ENCODE data around the gene ATE1.
A peak's percentile ranks its signal among the peaks of the same experiment; 100 is the strongest.
"Not testable (repeated sequence)": the region's sequence is repeated elsewhere in the genome, so short reads cannot be mapped to it uniquely, and the experiment has no call there.

The ATE1 gene

DNA sequence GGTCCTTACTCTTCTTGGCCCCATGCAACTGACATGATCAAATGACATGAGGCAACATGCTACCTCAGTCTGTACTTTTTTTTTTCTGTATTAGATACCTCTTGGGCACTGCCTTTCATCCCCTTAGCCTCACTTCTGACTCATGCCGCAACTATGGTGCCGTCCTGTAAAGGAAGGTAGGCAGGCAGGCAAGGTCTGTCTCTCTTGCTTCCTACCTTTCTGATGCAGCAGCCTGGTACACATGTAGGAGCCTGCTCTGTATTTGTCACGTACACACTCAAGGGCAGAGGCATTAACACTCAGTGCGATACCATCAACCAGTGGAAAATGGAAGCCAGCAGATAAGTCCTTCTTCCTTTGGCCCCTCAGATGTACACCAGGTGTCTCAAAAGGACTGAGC lies 146.7 kb downstream of the ATE1 start:
- DNase-seq, result no peak

DNA sequence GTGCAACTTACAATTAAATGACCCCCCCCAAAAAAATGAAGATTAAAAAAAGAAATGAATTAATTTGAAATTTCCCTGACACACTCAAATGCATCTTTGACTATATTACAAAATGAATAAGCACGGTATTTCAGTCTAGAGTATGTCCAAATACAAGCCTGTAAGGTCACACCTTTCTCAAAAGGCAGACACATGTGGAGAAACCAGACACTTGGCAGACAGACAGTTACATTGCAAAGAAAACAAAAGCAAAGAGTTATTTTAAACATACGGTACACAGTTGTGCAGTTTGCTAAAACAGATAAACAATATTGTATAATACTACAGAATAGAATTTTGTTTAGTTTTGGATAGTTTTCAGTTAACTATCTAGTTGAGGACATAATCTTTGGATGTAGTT lies 153.0 kb downstream of the ATE1 start:
- DNase-seq, result no peak

DNA sequence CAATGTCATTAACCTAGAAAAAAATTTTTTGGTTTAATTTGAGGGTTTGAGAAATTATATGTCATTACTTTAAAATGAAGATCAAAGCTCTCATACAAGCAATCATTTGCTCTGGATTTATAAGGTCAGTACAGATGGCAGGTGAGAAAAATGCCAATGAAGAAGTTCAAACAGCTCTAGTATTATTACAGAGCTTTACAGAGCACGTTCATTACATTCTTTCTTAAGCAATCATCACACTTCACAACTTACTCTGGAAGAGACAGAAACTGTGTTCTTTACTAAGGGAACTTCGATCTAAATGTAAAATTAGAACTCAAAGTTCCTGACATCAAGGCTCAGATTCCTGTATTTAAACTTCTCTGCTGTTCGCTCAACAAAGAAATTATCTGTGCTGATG lies 153.4 kb downstream of the ATE1 start:
- DNase-seq, result no peak

DNA sequence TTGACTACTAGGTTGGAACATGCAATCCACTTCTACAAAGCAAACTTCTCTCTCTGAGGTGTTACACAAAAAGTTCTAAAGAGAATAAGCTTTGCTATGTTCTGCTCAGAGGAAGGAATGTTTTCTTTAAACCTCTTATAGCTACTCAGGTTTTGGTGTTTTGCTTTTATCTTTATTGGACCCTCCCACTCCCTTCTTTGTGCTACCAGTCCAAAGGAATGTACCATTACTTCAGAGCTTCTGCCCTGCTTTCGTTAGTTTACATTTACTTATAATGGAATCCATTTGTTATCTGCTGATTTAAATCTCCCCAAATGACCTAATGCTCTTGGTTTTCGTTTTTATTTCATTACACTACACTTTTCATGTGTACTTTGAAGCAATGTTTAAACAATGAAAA lies 154.9 kb downstream of the ATE1 start:
- no peak for DNase-seq

DNA sequence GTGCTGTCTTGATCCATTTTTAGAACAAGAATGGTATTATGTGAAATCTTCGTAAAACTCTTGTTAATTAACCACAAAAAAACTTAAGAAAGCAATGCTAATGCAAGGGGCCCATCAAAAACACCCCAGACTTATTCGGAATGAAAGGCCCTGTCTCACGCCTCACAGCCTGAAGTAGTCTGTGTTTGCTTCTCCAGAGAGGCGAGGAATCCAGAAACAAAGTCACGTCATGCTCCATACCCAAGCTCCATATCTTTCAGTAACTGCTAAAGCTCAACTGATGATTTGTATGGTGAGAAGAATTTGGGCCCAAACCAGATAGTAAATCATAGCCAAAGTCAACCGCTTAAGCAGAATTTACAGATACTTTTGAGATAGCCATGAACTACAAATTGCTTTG lies 155.4 kb downstream of the ATE1 start:
- no peak for DNase-seq

DNA sequence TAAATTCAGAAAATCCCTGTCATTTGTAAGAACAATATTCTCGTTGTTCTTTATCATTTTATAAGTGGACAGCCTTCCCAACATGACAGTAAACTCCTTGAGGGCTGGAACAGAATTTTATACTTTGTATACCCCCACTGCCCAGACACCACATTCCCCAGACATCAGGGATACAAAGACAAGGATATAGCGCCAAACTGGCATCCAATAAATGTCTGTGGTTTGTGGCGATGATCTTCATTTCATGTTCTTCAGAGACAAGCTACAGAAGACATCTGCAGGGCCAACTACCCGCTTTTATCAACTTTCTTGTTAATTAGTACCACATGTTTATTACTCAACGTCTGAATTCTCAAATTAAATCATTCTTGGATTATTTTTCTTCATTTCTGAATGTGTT lies 155.9 kb downstream of the ATE1 start:
- DNase-seq, result no peak

DNA sequence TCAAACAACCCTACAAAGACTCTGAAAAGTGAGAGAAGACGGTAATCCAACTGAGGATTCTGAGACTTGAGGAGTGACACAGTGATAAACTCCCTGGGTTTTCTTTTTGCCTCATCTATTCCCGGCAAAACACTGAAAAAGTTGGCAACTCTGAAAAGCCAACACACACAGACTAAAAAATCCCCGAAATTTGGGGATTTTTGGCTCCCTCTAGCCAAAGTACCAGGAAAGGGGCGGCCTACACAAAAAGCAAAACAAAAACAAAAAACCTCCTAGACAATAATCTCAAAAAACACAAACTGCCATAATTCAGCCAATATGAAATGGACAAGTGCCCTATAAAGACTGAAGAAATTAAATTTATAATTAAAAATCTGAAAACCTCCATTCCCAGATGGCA lies 161.4 kb downstream of the ATE1 start:
- DNase-seq, result no peak

DNA sequence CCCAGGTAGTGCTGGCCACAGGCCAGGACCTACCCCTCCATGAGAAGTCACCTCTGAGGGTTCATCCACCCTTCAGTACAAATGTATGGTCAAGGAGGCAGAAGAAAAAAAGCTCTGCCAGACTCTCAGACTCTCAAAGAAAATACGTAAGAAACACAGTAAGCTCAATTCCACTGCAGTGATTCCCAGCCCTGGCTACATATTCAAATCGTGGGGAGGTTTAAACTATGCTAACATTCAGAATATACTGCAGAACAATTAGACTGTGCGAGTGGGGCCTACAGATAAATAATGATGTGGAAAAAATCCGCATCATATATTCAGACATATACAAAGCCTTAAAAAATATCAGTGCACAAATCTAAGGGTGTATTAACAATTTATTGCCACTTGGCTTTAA lies 162.6 kb downstream of the ATE1 start:
- DNase-seq, result no peak

DNA sequence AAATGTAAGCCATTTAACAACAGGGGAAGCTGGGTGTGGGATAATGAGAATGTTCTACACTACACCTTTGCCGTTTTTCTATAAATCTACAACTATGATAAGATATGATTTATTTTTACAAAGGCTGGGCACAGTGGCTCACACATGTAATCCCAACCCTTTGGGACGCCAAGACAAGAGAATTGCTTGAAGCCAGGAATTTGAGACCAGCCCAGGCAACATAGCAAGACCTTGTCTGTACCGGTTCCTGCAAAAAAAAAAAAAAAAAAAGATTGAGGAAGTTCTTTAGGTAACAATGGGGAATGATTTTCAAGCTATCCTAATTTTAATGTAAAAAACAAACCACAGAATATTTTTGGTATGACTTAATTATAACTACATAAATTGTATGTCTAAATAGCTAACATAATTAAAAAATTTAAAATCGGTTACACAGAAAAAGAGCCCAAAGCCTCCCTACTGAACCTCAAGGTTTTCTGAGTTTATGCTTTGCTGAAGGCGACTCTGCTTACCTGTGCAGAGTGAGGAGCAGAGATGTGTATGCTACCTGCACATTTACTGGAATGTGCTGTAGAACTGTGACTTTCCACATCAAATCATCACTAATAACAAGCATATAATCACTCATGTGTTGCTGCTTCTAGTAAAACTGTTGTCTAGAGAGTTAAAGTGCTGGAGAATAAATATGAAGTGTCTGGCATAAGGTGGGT lies 163.4 kb downstream of the ATE1 start:
- DNase-seq, result no peak

DNA sequence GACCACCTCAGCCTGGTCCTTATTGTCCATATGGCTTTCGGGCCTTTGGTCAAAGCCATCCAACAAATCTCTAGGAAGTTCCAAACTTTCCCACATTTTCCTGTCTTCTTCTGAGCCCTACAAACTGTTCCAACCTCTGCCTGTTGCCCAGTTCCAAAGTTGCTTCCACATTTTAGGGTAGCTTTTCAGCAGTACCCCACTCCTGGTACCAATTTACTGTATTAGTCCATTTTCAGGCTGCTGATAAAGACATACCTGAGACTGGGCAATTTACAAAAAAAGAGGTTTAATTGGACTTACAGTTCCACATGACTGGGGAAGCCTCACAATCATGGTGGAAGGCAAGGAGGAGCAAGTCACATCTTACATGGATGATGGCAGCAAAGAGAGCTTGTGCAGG lies 170.6 kb downstream of the ATE1 start:
- DNase-seq, result not testable (repeated sequence)

DNA sequence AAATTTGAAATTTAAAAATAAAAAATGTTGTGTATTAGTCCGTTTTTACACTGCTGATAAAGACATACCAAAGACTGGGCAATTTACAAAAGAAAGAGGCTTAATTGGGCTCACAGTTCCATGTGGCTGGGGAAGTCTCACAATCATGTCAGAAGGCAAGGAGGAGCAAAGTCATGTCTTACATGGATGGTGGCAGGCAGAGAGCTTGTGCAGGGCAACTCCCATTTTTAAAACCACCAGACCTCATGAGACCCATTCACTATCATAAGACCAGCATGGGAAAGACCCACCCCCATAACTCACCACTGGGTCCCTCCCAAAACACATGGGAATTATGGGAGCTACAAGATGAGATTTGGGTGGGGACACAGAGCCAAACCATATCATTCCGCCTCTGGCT lies 172.3 kb downstream of the ATE1 start:
- not testable (repeated sequence) for DNase-seq

DNA sequence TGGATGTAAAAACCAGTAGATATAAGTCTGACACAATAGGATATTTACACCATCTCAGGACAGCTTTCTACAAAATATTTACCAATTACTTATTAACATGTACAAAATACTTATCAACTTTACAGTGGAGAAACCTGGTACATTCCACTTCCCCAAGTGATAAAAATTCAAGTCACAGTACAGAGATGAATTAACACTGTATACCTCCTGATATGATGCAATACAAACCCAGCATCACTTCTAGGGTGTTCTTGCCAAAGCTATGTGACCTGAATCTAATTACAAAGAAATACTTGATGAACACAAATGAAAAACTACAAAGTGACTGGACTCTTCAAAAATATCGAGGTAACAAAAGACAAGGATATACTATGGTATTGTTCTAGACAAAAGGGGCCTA lies 173.2 kb downstream of the ATE1 start:
- DNase-seq, result no peak

DNA sequence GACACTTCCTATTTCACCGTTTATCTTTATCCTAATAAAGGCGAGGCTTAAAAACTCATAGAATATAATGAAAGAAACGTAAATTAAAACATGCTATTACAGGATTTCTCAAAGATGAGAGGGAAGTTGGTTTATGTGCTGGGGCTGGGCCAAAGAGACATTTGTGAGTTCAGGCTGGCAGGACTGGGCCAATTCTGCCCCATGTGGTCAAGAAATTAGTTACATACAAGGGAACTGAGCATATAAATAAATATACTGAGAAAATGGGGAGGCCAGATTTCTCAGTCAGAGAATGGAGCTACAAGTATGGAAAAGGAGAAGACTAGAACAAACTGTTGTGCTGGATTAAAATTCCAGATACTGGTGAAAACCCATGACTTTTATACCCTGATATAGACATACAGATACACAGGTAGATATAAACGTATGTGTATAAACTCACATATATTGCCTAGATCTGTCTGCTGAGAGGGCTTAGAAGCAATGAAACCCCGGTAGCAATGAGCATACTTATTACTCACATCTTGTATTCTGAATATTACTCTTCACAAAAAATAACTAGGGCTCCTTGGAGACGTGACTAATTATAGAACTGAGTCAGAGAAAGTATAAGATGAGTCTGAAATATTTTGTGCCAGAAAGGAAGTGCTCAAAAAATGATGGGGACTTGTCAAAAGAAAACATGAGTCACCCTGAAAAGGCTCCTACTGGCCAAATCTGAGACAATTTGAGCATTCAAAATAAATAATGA lies 173.9 kb downstream of the ATE1 start:
- no peak for DNase-seq

DNA sequence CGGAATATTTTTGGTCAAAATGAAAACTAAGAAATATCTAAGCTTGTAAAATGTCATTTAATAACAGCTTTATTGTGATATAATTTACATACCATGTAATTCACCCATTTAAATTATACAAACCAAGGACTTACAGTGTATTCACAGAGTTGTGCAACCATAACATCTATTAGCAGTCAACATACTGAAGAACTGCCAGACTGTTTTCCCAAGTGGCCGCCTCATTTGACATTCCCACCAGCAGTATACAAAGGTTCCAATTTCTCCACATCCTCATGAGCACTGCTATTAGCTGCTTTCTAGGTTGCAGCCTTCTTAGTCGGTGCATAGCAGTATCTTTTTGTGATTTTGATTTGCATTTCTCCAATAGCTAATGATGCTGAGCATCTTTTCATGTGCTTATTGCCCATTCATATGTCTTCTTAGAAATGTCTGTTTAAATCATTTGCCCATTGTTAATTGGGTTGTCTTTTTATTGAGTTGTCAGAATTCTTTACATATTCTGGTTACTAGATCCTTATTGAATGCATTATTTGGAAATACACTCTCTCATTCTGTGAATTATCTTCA lies 176.6 kb downstream of the ATE1 start:
- DNase-seq, result no peak

DNA sequence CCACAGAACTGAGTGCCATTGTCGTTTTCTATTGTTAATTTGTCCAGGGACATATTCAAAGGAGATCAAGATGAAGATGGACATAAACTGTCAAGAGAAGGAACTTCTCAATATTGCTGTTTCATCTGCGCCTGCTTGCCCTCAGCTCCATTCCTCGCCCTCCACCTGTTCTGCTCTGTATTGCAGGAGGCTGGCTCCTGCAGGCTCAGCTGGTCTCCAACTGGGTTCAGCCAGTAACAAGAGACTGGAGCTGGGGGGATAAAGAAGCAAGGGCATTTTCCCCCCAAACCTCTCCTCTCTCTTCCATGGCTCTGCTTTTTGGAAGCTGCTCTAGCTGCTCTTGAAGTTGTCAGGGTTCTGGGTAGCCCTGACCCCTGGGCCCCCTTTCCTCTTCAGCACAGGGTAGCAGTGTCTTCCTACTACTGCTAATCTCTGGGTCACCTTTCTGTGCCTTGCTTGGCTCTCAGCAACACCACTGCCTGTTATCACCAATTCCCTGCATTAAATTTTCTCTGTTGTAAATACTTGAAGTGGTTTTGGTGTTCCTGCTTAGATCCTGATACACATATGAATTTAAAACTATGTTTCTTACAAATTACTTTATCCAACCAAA lies 180.6 kb downstream of the ATE1 start:
- no peak for DNase-seq

DNA sequence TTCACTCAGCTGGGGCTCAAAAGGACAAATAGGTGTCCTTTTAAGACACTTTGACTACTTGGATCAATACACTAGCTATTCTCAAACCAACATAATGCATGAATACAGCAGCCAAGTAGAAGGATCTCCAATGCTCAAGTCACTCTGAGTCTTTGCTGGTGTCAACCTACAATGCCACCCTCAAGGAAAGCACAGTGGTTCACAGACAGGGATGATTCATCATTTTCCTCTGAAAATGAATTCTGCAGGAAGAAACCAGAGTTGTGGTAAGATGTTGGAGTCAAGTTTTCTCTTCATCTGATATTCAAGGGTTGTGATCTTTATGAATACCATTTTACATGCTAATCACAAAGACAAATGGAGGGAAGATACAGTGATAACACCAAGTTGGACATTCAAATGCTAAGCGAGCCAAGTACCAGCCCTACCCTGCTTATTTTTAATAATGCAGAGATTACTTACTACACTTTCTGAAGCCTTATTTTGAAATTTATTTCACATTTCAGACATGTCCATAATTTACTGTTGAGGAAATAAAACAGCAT lies 186.5 kb downstream of the ATE1 start:
- DNase-seq, result no peak

DNA sequence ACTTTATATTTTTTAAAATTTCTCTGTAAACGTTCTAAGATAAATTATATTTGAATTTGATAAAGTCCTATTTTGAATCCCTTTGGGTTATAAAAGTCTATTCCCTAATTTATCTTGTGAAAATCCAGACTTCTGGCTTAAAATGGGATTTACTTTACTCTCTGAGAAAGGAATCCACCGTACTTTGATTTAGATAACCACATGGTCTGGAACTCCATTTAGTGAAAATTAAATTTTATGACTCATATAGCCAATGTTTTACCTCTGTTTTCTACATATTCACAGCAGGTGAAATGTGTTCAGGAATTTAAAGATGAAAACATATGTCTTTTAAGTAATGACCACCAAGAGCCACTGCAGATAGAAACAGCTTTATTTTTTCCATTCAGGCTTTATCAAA lies 187.8 kb downstream of the ATE1 start:
- no peak for DNase-seq

DNA sequence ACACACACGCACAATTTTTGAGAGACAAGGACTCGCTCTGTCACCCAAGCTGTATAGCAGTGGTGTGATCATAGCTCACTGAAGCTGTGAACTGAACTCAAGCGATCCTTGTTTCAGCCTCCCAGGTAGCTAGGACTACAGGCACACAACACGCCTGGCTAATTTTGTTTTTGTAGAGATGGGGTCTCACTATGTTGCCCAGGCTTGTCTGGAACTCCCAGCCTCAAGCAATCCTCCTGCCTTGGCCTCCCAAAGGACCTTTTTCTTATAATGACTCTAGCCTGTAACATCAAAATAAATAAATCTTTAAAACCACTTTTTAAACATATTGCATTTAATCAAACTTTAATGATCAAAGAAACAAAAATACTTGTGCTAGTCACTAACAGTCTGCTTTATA lies 188.7 kb downstream of the ATE1 start:
- DNase-seq, result no peak

DNA sequence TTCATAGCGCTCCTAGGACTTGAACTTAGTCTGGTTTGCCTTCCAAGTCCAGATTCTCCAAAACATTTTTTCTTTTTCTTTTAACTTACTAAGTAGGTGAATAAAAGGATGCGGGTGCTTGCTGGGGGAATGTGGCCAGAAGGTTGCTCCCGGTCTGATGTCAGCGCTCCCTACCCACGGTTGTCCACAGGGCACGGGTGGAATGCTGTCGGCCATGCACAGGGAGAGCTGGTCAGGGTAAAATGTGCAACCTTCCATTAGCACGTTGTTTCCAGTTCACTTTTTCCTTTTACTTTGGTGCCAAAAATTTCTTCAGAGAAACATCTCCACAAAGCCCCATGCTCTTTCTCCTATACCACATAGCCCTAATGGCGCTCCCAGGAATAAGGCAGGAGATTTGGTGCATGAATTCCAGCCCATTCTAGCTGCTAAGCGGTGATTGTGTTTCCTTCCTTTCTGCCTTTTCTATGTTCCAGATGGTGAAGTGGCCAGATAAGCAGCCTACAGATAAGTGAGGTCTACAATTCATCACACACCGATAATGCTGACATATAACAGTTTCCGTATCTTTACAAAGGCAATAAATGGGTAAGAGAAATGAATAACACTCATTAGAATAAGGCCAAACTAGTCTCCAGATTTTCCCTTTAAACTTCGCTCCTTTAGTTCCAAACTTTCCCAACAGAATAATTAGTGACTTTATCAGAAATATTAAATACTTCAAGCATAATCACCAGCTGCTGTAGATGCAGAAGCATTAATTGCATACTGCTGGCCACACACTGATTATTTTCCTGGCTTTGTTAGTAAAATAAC lies 191.3 kb downstream of the ATE1 start:
- no peak for DNase-seq

DNA sequence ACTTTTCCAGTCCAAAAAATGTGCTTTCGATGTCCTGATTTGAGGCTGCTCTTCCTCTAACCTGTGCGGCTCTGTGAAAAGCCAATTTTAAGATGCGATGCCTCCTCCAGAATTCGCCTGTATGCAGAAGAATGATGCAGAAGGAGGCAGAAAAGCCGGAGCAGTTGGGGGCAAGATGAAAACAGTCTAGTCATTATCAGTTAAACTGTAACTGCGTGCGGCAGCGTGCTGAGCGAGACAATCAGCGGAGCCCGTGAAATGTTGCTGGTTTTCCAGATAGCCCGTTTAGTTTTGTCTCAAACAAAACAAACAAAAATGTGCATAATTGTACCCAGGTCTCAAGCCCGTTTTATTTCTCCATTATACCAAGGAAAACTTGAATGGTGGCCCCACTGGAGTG lies 192.6 kb downstream of the ATE1 start:
- no peak for DNase-seq

DNA sequence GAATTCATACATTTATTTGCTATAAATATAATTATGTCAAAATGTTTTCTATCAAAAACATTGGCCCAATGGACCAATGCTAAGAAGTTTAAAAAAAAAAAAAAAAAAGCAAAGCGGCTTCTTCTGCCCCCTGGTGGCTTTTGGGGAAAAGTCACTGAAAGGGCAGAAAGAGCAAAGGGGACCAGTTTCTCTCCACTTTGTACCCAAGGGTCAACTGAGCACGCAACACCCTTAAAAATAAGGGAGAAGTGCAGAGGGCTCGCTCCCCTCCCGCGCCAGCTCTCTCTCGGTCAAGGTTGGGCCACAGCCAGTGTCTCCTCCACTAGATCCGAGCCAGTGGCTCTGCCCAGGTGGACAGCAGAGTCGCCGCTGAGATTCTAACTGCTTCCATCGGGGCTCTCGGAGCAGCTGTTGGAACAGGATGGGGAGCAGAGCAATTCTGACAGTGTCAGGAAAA lies 193.2 kb downstream of the ATE1 start:
- DNase-seq, result peak; percentile 32

DNA sequence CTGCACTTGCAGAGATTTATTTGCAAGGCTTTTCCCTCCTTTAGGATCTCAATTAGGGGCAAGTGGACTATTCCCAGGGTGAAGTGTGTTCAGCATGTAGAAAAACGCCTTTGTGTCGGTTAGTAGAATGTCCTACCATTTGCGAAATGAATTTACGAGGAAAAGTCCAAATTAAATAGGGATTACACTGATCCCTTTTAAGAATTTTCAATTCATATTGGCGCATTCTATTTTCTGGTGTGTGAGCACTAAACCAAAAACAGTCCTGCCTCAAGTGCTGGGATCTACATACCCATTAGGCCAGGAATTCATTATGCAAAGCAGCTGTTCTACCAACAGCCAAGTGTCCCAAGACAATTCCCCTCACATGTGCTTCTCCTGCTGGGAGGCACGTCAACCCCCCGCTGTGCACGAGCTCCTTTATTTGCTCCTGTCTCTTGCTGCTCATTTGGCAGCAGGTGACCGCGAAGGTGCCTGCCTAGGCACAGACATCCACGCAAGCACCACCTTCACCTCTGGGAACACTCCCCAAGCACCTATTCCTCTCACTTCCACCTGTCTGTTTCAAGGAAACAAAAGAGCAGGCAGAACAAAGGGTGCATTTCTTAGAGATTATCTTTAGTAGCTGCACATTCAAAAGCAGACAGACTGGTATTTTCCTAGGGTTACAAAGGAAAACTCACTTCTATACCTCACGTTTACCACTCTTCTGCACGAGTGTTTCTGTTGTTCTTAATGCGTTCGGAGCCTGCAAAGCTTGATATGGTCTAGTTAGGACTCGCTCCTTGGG lies 195.0 kb downstream of the ATE1 start:
- no peak for DNase-seq

Data from hematopoietic multipotent progenitor cell treated with erythropoietin and hydrocortisone succinate and interleukin-3 and kit ligand, for 8 days (in vitro differentiated cells).